Skeletal muscle tissue (tissue), 4 donors: Measurements from ENCODE around the gene SELENOF. TPM values are rescaled to one million over a fixed set of nuclear protein-coding genes. Genes with fewer than 3 reads are reported as not detected.

Source experiments
- H3K27ac ChIP-seq: one replicate; pipeline ENCODE4 v1.7.0; 2013; ENCODE audit warnings: mild to moderate bottlenecking, low read depth, low read length, inconsistent platforms
- H3K27me3 ChIP-seq, 3 donors: one replicate each; pipeline ENCODE4 v1.7.0; 2013; ENCODE audit warnings: low read length in 3 of 3; ENCODE audit not compliant: control insufficient read depth in 3 of 3, insufficient read depth in 3 of 3
- H3K36me3 ChIP-seq, 3 donors: one replicate each; pipeline ENCODE4 v1.7.0; 2013; ENCODE audit warnings: low read length in 3 of 3; ENCODE audit not compliant: control insufficient read depth in 3 of 3, insufficient read depth in 3 of 3
- H3K4me1 ChIP-seq, 3 donors: one replicate each; pipeline ENCODE4 v1.7.0; 2013; ENCODE audit warnings: low read length in 3 of 3, mild to moderate bottlenecking in 3 of 3; ENCODE audit not compliant: control insufficient read depth in 3 of 3, insufficient read depth in 3 of 3
- H3K4me3 ChIP-seq, 3 donors: one replicate each; pipeline ENCODE4 v1.7.0; 2013; ENCODE audit warnings: low read length in 3 of 3
- H3K9ac ChIP-seq, 3 donors: one replicate each; pipeline ENCODE4 v1.7.0; 2013; ENCODE audit warnings: low read length in 3 of 3, mild to moderate bottlenecking in 3 of 3, moderate library complexity in 2 of 3, low read depth in 1 of 3
- H3K9me3 ChIP-seq, 3 donors: one replicate each; pipeline ENCODE4 v1.7.0; 2013; ENCODE audit warnings: low read length in 3 of 3; ENCODE audit not compliant: control insufficient read depth in 3 of 3
- total RNA-seq: library from RNA; depleted of rRNA; stranded (reverse); fragments of >200 nt; gene quantifications from one replicate; pipeline ENCODE4 v1.2.3, GENCODE V29; 2014
- donor health status: Osteomylitis.

The SELENOF gene
- total RNA-seq, 1 donor from 2014 or later, result 101 TPM

DNA sequence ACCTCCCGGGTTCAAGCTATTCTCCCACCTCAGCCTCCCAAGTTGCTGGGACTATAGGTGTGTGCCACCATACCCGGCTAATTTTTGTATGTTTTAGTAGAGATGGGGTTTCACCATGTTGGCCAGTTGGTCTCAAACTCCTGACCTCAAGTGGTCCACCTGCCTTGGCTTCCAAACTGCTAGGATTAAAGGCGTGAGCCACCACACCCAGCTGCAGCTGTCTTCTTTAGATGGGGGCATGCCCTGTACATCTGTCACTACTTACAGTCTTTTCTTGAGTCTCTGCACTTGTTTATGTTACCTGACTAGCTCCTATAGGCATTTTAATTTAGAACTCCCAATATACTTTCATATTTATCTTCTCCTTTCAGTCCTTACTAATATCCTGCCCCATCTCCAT lies 64.2 kb downstream of the SELENOF start:
- H3K27me3 ChIP-seq, result no peaks in the 10 kb centered on the region
- H3K27ac ChIP-seq, result no peak overlapping the region
- no peak overlapping the region for H3K4me3 ChIP-seq
- H3K9me3 ChIP-seq, result no peaks in the 10 kb centered on the region
- no peaks in the 10 kb centered on the region for H3K36me3 ChIP-seq
- no peaks in the 10 kb centered on the region for H3K4me1 ChIP-seq
- H3K9ac ChIP-seq, result no peak overlapping the region

DNA sequence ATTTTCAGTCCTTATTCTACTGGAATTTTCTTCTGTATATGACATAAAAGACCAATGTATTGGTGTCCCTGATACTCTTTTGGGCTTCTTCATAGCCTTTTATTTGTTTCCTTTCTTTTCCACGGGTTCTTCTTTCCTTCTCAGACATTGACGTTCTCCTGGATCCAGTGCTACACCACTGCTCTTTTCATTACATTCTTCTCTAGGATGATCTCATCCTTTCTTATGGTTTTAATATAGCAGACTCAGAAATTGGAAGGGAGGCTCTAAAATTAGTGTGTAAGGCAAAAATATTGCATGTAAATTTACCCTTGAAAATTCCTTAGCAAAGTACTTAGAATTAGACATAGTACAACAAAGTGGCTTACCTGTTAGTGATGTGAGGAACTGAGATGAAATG lies 65.3 kb downstream of the SELENOF start:
- Histone ChIP-seq H3K27ac (no peak overlapping the region), H3K27me3 (no peaks in the 10 kb centered on the region), H3K36me3 (no peaks in the 10 kb centered on the region), H3K9me3 (no peaks in the 10 kb centered on the region), H3K9ac (no peak overlapping the region), H3K4me3 (no peak overlapping the region), H3K4me1 (no peaks in the 10 kb centered on the region)

DNA sequence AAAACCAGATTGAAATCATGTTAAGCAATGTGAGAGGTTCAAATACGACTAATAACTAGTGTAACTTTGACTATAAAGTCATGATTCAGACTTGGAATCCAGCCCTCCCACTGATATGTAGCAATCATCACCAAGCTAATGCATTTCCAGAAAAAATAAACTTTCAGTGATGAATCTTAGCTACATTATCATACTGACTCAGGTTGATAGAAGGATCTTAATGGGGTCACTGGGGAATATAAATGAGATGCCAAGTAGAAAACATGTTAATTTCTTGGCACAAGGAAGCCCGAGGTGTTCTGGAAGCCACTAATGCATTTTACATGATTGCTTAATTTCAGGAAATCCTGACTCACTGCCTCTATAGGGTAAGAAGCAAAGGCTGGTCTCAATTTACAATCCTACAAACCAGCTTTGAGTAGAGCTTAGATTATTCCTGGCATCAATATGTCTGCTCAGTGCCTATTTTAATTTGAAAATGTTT lies 67.7 kb downstream of the SELENOF start:
- Histone ChIP-seq H3K36me3 (no peaks in the 10 kb centered on the region), H3K9ac (no peak overlapping the region), H3K27me3 (no peaks in the 10 kb centered on the region), H3K9me3 (no peaks in the 10 kb centered on the region), H3K4me1 (no peaks in the 10 kb centered on the region), H3K27ac (no peak overlapping the region), H3K4me3 (no peak overlapping the region)

DNA sequence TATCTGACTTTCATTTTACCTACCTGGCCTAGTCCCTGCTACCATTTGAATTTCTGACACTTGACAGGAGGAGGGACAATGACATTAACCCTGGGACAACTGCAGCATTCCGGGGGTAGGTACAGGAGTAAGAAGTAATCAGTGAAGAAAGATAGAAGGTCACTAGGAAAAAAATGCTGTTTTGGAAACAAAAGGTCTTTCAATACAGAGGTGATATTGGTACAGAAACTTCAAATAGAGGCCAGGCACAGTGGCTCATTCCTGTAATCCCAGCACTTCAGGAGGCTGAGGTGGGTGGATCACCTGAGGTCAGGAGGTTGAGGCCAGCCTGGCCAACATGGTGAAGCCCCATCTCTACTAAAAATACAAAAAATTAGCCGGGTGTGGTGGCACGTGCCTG lies 68.4 kb downstream of the SELENOF start:
- no peaks in the 10 kb centered on the region for H3K27me3 ChIP-seq
- no peaks in the 10 kb centered on the region for H3K4me1 ChIP-seq
- H3K27ac ChIP-seq, result no peak overlapping the region
- H3K9ac ChIP-seq, result no peak overlapping the region
- H3K9me3 ChIP-seq, result no peaks in the 10 kb centered on the region
- H3K36me3 ChIP-seq, result no peaks in the 10 kb centered on the region
- no peak overlapping the region for H3K4me3 ChIP-seq

DNA sequence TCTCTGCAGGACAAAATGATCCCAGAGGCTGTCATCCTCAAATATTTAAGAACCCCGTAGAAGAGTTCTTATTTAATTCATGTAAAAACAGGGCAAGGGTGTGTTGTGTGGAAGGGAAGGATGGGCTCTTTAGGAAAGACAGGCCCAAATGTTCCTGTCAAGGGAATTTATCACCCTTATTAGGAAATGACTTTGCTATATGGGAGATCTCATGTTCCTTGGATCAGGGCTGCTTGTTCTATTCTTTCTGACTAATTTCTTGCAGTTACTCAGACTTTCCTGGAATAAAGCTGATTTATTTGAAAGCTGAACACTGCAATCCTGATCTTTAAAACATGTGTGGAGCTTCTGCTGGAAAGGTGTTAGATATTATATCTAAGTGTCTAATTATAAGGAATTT lies 72.8 kb downstream of the SELENOF start:
- no peaks in the 10 kb centered on the region for H3K36me3 ChIP-seq
- no peaks in the 10 kb centered on the region for H3K27me3 ChIP-seq
- H3K9ac ChIP-seq, result no peak overlapping the region
- no peak overlapping the region for H3K4me3 ChIP-seq
- H3K4me1 ChIP-seq, result no peaks in the 10 kb centered on the region
- no peak overlapping the region for H3K27ac ChIP-seq
- H3K9me3 ChIP-seq, result no peaks in the 10 kb centered on the region

DNA sequence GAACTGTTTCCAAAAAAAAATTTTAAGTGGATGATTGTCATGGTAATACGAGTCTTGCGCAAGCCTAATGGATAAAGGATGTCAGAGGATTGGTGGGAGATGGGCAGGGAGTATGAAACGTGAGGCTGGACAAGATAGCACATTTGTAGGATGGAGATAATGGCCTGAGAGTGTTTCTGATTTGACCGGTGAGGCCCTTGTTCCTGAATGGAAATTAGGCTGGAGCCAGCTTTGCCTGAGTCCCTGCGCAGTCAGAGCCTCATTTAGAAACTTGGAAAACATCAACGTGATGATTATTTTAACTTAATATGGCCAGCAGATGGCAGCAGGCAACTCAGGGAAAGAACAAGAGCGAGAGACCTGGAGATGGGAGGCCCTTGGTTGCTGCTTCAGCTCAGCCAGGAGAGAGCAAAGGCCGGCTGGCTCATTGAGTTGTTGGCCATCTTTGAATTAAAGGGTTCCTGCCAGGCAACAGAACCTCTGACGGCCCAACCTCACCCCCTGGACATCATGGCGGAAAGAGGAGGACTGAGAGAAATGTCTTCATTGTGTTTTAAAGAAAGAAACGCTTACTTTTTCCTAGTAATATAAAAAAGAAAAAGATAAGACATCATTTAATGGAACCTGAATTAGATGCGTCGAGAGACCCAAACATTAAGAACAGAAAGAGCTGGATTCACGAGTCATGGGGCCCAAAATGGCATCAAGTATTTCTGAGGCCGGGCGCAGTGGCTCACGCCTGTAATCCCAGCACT lies 80.3 kb downstream of the SELENOF start:
- Histone ChIP-seq H3K4me3 (no peak overlapping the region), H3K4me1 (no peaks in the 10 kb centered on the region), H3K27me3 (no peaks in the 10 kb centered on the region), H3K9ac (no peak overlapping the region), H3K27ac (no peak overlapping the region), H3K9me3 (no peaks in the 10 kb centered on the region), H3K36me3 (no peaks in the 10 kb centered on the region)

DNA sequence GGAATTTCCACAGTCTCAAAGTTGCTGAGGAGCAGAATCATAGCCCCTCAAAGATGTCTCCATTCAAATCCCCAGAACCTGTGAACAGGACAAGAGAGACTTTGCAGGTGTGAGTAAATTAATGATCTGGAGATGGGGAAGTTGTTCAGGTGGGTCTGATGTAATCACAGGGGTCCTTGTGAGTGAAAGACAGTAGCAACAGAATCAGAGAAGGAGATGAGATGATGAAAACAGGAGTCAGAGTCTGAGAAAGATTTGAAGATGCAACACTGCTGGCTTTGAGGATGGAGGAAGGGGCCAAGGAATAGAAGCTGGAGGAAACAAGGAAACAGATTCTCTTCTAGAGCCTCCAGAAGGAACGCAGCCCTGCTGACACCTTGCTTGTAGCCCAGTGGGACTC lies 81.5 kb downstream of the SELENOF start:
- no peak overlapping the region for H3K4me3 ChIP-seq
- no peak overlapping the region for H3K9ac ChIP-seq
- H3K36me3 ChIP-seq, result no peaks in the 10 kb centered on the region

DNA sequence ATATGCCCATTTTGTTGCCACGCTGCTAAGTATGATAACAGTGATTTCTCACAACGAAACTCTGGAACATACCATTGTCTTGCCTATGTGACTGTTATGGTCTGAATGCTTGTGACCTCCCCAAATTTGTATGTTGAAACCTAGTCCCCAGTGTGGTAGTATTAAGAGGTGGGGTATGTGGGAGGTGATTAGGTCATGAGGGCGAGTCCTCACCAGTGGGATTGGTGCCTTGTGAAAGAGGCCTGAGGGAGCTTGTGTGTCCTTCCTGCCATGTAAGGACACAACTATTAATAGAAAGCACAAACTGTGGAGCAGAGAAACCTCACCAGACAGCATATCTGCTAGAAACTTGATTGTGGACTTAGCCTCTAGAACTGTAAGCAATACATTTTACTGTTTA lies 84.6 kb downstream of the SELENOF start:
- H3K27me3 ChIP-seq, result no peaks in the 10 kb centered on the region
- H3K4me1 ChIP-seq, result no peaks in the 10 kb centered on the region
- H3K9me3 ChIP-seq, result no peaks in the 10 kb centered on the region
- H3K4me3 ChIP-seq, result no peak overlapping the region
- H3K36me3 ChIP-seq, result no peaks in the 10 kb centered on the region
- no peak overlapping the region for H3K27ac ChIP-seq
- no peak overlapping the region for H3K9ac ChIP-seq

More for the DNA sequence above, 81.5 kb downstream of the SELENOF start:
- Histone ChIP-seq H3K4me1 (no peaks in the 10 kb centered on the region), H3K27me3 (no peaks in the 10 kb centered on the region), H3K9me3 (no peaks in the 10 kb centered on the region), H3K27ac (no peak overlapping the region)

DNA sequence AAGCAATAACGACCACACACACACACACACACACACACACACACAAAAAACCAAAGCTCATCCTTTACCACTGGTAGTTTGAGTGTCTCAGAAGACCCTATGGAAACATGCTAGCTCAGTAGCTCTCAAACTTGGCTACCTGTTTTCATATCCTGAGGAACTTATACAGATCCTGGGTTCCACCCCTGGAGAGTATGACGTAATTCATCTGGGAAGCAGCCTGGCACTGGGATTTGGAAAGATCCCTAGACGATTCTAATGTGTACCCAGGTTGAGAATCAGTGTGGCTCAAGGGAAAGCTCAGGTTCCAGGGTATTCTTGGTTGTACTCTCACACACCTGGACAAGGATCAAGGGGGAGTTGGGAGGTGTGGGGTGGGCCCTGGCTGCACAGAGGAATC lies 85.9 kb downstream of the SELENOF start:
- no peak overlapping the region for H3K9ac ChIP-seq
- no peaks in the 10 kb centered on the region for H3K4me1 ChIP-seq
- no peaks in the 10 kb centered on the region for H3K36me3 ChIP-seq
- H3K27ac ChIP-seq, result no peak overlapping the region
- H3K27me3 ChIP-seq, result no peaks in the 10 kb centered on the region
- no peaks in the 10 kb centered on the region for H3K9me3 ChIP-seq
- no peak overlapping the region for H3K4me3 ChIP-seq

DNA sequence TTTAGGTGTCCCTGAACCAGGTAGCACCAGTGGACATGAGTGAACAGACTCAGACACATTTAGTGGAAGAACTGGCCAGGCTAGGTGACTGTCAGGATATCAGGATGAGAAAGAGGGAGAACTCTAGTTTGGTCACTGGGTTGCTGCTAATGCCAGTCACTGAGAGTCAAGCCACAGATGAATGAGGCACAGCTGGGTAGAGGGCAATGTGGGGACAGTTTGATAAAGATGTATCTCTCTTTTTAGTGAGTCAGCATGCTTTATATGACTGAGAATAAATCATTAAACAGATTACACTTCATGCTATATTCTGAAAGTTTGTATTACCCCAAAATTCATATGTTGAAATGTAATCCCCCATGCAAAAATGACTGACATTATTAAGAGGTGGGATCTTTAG lies 87.1 kb downstream of the SELENOF start:
- H3K9me3 ChIP-seq, result no peaks in the 10 kb centered on the region
- H3K4me3 ChIP-seq, result no peak overlapping the region
- no peaks in the 10 kb centered on the region for H3K27me3 ChIP-seq
- no peaks in the 10 kb centered on the region for H3K36me3 ChIP-seq
- no peak overlapping the region for H3K27ac ChIP-seq
- no peak overlapping the region for H3K9ac ChIP-seq
- H3K4me1 ChIP-seq, result no peaks in the 10 kb centered on the region
